ENCODE measurements around the gene RPS21. TPM values are rescaled to one million over a fixed set of nuclear protein-coding genes. Genes with fewer than 3 reads are reported as not detected.

Gene RPS21
- total and polyA plus RNA-seq, 9 of the 15 experiments (the other 6 are each of a cell fraction or from before 2014, with no cell fraction given) = 1,380 to 5,647 (median 3,091) TPM

DNA sequence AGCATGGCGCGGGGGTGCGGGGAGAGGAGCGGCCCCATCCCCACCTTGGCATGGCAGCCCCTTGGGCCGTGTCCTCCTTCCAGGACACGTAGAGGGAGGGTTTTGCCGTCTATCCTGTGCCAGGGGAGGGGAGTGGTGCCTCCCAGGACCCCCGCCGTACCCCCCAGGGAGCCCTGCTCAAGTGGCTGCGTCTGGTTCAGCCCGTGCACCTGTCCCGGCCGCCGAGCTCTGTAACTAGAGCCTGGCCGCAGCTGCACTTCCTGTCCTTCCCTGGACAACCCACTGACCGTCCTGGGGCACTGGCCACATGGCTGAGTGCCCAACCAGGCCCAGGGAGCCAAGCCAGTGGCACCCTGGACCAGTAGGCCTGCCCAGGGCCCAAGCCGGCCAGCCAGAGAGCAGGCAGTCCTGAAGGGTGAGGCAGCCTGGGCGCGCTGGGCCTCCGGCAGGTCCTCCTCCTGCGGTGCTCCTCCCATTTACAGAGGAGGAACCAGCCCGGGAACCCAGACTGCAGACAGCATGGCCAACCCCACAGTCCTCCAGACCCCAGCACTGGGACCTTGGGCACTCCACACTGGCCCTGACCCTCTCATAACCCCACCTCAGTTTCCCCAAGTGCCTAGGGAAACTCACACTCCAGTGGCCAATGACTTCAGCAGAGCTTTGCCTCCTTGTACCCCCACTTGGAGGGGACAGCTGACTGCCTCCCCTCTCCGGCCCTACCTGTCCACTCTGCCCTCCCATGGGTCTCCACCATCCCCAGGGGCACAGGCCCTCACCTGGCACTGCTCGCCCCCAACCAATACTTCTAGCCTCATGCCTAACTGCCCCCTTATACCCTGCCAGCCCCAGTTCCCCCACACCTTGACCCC, 28.5 kb upstream of the RPS21 start (continued):
- TF ChIP-seq, protein P1, sequence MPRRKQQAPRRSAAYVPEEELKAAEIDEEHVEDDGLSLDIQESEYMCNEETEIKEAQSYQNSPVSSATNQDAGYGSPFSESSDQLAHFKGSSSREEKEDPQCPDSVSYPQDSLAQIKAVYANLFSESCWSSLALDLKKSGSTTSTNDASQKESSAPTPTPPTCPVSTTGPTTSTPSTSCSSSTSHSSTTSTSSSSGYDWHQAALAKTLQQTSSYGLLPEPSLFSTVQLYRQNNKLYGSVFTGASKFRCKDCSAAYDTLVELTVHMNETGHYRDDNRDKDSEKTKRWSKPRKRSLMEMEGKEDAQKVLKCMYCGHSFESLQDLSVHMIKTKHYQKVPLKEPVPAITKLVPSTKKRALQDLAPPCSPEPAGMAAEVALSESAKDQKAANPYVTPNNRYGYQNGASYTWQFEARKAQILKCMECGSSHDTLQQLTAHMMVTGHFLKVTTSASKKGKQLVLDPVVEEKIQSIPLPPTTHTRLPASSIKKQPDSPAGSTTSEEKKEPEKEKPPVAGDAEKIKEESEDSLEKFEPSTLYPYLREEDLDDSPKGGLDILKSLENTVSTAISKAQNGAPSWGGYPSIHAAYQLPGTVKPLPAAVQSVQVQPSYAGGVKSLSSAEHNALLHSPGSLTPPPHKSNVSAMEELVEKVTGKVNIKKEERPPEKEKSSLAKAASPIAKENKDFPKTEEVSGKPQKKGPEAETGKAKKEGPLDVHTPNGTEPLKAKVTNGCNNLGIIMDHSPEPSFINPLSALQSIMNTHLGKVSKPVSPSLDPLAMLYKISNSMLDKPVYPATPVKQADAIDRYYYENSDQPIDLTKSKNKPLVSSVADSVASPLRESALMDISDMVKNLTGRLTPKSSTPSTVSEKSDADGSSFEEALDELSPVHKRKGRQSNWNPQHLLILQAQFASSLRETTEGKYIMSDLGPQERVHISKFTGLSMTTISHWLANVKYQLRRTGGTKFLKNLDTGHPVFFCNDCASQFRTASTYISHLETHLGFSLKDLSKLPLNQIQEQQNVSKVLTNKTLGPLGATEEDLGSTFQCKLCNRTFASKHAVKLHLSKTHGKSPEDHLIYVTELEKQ (CRISPR knock-in tag; IDR thresholded peaks at IDR 0.05) = no peak
- TF ChIP-seq NBN (IDR thresholded peaks at IDR 0.05; ENCODE audit: low read depth) = no peak

DNA sequence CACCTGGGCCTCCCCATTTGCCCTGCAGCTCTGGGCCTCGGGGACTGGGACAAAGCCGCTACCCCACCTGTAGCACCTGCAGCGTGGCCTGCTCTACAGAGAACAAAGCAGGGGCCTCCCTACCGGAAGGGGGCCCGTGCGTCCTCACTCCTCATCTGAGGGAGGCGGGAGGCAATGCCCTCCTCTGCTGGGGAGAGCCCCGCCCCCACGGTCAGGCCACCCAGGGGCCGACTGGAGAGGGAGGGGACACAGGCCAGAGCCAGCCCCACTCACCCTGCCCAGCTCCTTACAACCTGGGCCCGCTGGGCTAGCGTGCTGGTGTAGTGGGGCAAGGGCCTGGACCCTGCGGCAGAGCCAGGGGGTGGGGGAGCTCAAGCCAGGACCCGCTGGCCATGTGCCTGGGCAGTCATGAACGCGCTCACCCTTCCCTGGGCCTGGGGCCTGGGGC, 27.8 kb upstream of the RPS21 start:
- Histone ChIP-seq H3K27ac (ENCODE audit: extremely low read depth, low read depth, low read length) (peak overlapping the region; percentile 92), H2AFZ (ENCODE audit: low read depth, low read length) (peak overlapping the region; percentile 71; the same call in 1 of the 2 replicates), H3K4me3 (peak overlapping the region; percentile 42), H3K27me3 (ENCODE audit: control insufficient read depth in 2 of 2, insufficient read depth in 2 of 2, low read length in 2 of 2) (no peaks in the 10 kb centered on the region), H4K20me1 (replicated peaks; ENCODE audit: control insufficient read depth, insufficient read depth, low read length) (0 out of 2 replicates have a peak, but pooled peaks cover 4% of the 10 kb centered on the region), H3K9ac (ENCODE audit: insufficient read depth in 1 of 2, low read depth in 2 of 2, low read length in 2 of 2) (peak overlapping the region; percentile 89 to 93), H3K36me3 (ENCODE audit: control insufficient read depth, insufficient read depth, low read length) (peaks cover 58% of the 10 kb centered on the region; the same call in 1 of the 3 replicates), H3K4me2 (ENCODE audit: insufficient read depth, low read length) (peak overlapping the region; percentile 97), H3K79me2 (ENCODE audit: control insufficient read depth, insufficient read depth, low read length) (peaks cover 71% of the 10 kb centered on the region), H3K9me3 (replicated peaks; ENCODE audit: control insufficient read depth, insufficient read depth, low read depth, low read length) (no peaks in the 10 kb centered on the region), H3K9me1 (ENCODE audit: control insufficient read depth, insufficient read depth, low read length) (peaks cover 1% of the 10 kb centered on the region), H3K4me1 (replicated peaks in 1 of 2; ENCODE audit: control insufficient read depth in 2 of 2, insufficient read depth in 2 of 2, low read length in 2 of 2) (peaks cover 35 to 95% of the 10 kb centered on the region in 2 experiments)
- peak; percentile 82 to 89 (median 86) for DNase-seq (ENCODE audit: extremely low read depth in 1 of 4, low spot score in 3 of 4)
- ATAC-seq = peak; percentile 83
- peak; percentile 92 for FAIRE-seq
- BruUV-seq (replicated peaks) = no TSS peak
- intact Hi-C loops (cut with micrococcal nuclease) (loop anchor here (2.0 kb wide), 1 partner anchor 38 kb away; no protein-coding TSS in a partner anchor), in situ Hi-C loops (cut with MboI) (no loop called here)
- WGBS (ENCODE audit: insufficient coverage, low coverage, missing lambda C conversion rate) = 16% methylated on average over 9 of the region's 16 CpGs
- ChIA-PET CTCF (ENCODE audit: low intra/inter-chr PET ratio) (no interaction called here), POLR2A (interaction anchor here (0.7 to 2.2 kb wide), 3 partner anchors 9 to 237 kb away, joined by 3 to 7 read pairs (median 4); partner anchors contain the start of gene ADRM1)
- TF ChIP-seq ZNF41 (CRISPR knock-in tag; conservative IDR thresholded peaks at IDR 0.05) = no peak
- peak; percentile 68 for TF ChIP-seq SUPT5H (IDR thresholded peaks at IDR 0.05)
- TF ChIP-seq ZC3H4 (CRISPR knock-in tag; IDR thresholded peaks at IDR 0.05; ENCODE audit: borderline replicate concordance) = no peak
- no peak for TF ChIP-seq ZFP30 (CRISPR knock-in tag; IDR thresholded peaks at IDR 0.05; ENCODE audit: borderline replicate concordance)
- no peak for TF ChIP-seq ZBED1 (IDR thresholded peaks at IDR 0.05)
- TF ChIP-seq POLR2B (IDR thresholded peaks at IDR 0.05; ENCODE audit: low read depth, partially characterized antibody) = peak; percentile 35
- TF ChIP-seq, protein P2, sequence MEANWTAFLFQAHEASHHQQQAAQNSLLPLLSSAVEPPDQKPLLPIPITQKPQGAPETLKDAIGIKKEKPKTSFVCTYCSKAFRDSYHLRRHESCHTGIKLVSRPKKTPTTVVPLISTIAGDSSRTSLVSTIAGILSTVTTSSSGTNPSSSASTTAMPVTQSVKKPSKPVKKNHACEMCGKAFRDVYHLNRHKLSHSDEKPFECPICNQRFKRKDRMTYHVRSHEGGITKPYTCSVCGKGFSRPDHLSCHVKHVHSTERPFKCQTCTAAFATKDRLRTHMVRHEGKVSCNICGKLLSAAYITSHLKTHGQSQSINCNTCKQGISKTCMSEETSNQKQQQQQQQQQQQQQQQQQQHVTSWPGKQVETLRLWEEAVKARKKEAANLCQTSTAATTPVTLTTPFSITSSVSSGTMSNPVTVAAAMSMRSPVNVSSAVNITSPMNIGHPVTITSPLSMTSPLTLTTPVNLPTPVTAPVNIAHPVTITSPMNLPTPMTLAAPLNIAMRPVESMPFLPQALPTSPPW (CRISPR knock-in tag; IDR thresholded peaks at IDR 0.05) = peak; percentile 76
- no peak for TF ChIP-seq ELF1 (tag; IDR thresholded peaks at IDR 0.05)
- TF ChIP-seq ZZZ3 (IDR thresholded peaks at IDR 0.05) = no peak
- TF ChIP-seq CREM (IDR thresholded peaks at IDR 0.05; ENCODE audit: low read depth) = peak; percentile 17; the same call in 1 of the 2 replicates
- TF ChIP-seq CBX8 (IDR thresholded peaks at IDR 0.05; ENCODE audit: borderline replicate concordance, extremely low read depth, low read depth, low read length, poor library complexity, severe bottlenecking) = no peak
- no peak for TF ChIP-seq ZNF197 (CRISPR knock-in tag; IDR thresholded peaks at IDR 0.05; ENCODE audit: low read depth)
- no peak for TF ChIP-seq ZNF232 (CRISPR knock-in tag; IDR thresholded peaks at IDR 0.05)
